Mesendoderm (in vitro differentiated cells): Measurements from ENCODE around the gene PRX.

Source experiments
- DNase-seq: peaks from one replicate; pipeline ENCODE4 v3.0.0; 2013
- H2AK5ac ChIP-seq: 2 replicates; pipeline ENCODE4 v1.6.1; 2013; ENCODE audit warnings: low read length, inconsistent platforms
- H2BK120ac ChIP-seq: 2 replicates; pipeline ENCODE4 v1.6.1; 2013; ENCODE audit warnings: low read depth, mild to moderate bottlenecking, low read length, moderate library complexity, mixed read lengths
- H2BK15ac ChIP-seq: replicated peaks from 2 replicates; pipeline ENCODE4 v1.6.1; 2013; ENCODE audit warnings: low read depth, mild to moderate bottlenecking, moderate library complexity
- H2BK5ac ChIP-seq: 2 replicates; pipeline ENCODE4 v1.6.1; 2013; ENCODE audit warnings: low read length, inconsistent platforms
- H3K18ac ChIP-seq: 2 replicates; pipeline ENCODE4 v1.6.1; 2013; ENCODE audit warnings: mild to moderate bottlenecking, low read length, mixed read lengths
- H3K23ac ChIP-seq: one replicate; pipeline ENCODE4 v1.6.1; 2013; ENCODE audit warnings: low read length
- H3K27ac ChIP-seq: 2 replicates; pipeline ENCODE4 v1.5.1; 2013; ENCODE audit warnings: low read depth, mild to moderate bottlenecking, inconsistent platforms, low read length, moderate library complexity
- H3K27me3 ChIP-seq: 2 replicates; pipeline ENCODE4 v1.6.1; 2013; ENCODE audit warnings: low read length, control low read depth, mild to moderate bottlenecking, inconsistent platforms; ENCODE audit not compliant: insufficient read depth, poor library complexity
- H3K36me3 ChIP-seq: 2 replicates; pipeline ENCODE4 v1.6.1; 2013; ENCODE audit warnings: low read length, inconsistent platforms; ENCODE audit not compliant: control insufficient read depth, insufficient read depth
- H3K4ac ChIP-seq: one replicate; pipeline ENCODE4 v1.6.1; 2013; ENCODE audit warnings: low read depth, mild to moderate bottlenecking, low read length, moderate library complexity
- H3K4me1 ChIP-seq: 2 replicates; pipeline ENCODE4 v1.6.1; 2013; ENCODE audit warnings: low read depth, low read length, inconsistent platforms; ENCODE audit not compliant: control insufficient read depth
- H3K4me2 ChIP-seq: 2 replicates; pipeline ENCODE4 v1.6.1; 2013; ENCODE audit warnings: low read length
- H3K4me3 ChIP-seq: 2 replicates; pipeline ENCODE4 v1.5.1; 2013; ENCODE audit warnings: mild to moderate bottlenecking, low read length
- H3K56ac ChIP-seq: one replicate; pipeline ENCODE4 v1.6.1; 2013; ENCODE audit warnings: low read length
- H3K79me1 ChIP-seq: 2 replicates; pipeline ENCODE4 v1.6.1; 2013; ENCODE audit warnings: low read length, inconsistent platforms
- H3K79me2 ChIP-seq: 2 replicates; pipeline ENCODE4 v1.6.1; 2013; ENCODE audit warnings: mild to moderate bottlenecking, low read length; ENCODE audit not compliant: control insufficient read depth, insufficient read depth
- H3K9ac ChIP-seq: 2 replicates; pipeline ENCODE4 v1.6.1; 2013; ENCODE audit warnings: low read length, inconsistent platforms
- H4K5ac ChIP-seq: one replicate; pipeline ENCODE4 v1.6.1; 2013; ENCODE audit warnings: low read length
- H4K8ac ChIP-seq: one replicate; pipeline ENCODE4 v1.6.1; 2013; ENCODE audit warnings: low read depth, mild to moderate bottlenecking, control low read depth, low read length, moderate library complexity
- WGBS: extraction: QIAGEN DNeasy Blood & Tissue Kit; methylation state at CpG from one replicate; pipeline ENCODE4 v1.1.7; 2013; ENCODE audit warnings: low lambda C conversion rate, missing lambda C conversion rate; ENCODE audit not compliant: insufficient coverage; ENCODE audit errors: extremely low coverage; 5-methylcytosine and 5-hydroxymethylcytosine counted together

Gene PRX

GRCh38 chr19:40419780-40420179 is 6.6 kb upstream of the PRX start:
- H3K79me2 ChIP-seq: no peaks in the 10 kb centered on the region
- no peak overlapping the region for H3K27ac ChIP-seq
- DNase-seq: no peak
- H3K9ac ChIP-seq: no peak overlapping the region
- WGBS: no CpG with 5 or more reads among the region's 5 CpGs
- H2BK5ac ChIP-seq: no peak overlapping the region
- peaks cover 2% of the 10 kb centered on the region for H3K36me3 ChIP-seq
- H3K79me1 ChIP-seq: peaks cover 2% of the 10 kb centered on the region
- no peak overlapping the region for H3K4ac ChIP-seq
- H2AK5ac ChIP-seq: no peak overlapping the region
- H3K18ac ChIP-seq: no peak overlapping the region
- no peak overlapping the region for H3K4me2 ChIP-seq
- no peaks in the 10 kb centered on the region for H3K27me3 ChIP-seq
- no peak overlapping the region for H4K8ac ChIP-seq
- H3K4me3 ChIP-seq: no peak overlapping the region
- no peaks in the 10 kb centered on the region for H3K4me1 ChIP-seq
- no peak overlapping the region for H2BK15ac ChIP-seq
- H3K56ac ChIP-seq: no peak overlapping the region
- H4K5ac ChIP-seq: no peak overlapping the region
- H3K23ac ChIP-seq: no peak overlapping the region
- no peak overlapping the region for H2BK120ac ChIP-seq

GRCh38 chr19:40419066-40419612 is 6.0 kb upstream of the PRX start:
- Histone ChIP-seq H2BK5ac (no peak overlapping the region), H4K8ac (no peak overlapping the region)

DNA sequence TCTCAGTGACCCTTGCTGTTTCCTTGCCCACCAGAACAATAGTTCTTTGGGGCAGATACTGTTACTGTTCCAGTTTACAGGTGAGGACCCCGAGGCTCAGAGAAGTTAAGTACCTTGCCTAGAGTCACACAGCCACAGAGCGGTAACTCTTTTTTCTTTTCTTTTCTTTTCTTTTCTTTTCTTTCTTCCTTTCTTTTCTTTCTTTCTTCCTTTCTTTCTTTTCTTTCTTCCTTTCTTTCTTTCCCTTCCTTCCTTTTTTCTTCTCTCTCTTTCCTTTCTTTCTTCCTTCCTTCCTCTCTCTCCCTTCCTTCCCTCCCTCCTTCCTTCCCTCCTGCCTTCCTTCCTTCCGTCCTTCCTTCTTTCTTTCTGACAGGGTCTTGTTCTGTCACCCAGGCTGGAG is 4.9 kb upstream of the PRX start:
- Histone ChIP-seq H3K79me1 (peaks cover under 1% of the 10 kb centered on the region), H2AK5ac (no peak overlapping the region), H4K5ac (no peak overlapping the region), H3K23ac (no peak overlapping the region), H2BK120ac (no peak overlapping the region), H3K27ac (no peak overlapping the region), H3K4me1 (no peaks in the 10 kb centered on the region), H3K27me3 (no peaks in the 10 kb centered on the region), H3K9ac (no peak overlapping the region), H3K4me3 (no peak overlapping the region), H3K56ac (no peak overlapping the region), H3K36me3 (peaks cover 2% of the 10 kb centered on the region), H3K4me2 (no peak overlapping the region), H4K8ac (no peak overlapping the region), H2BK5ac (no peak overlapping the region), H3K4ac (no peak overlapping the region), H3K79me2 (no peaks in the 10 kb centered on the region), H3K18ac (no peak overlapping the region), H2BK15ac (no peak overlapping the region)
- no peak for DNase-seq
- no CpG with 5 or more reads among the region's 3 CpGs for WGBS

More at GRCh38 chr19:40419066-40419612, 6.0 kb upstream of the PRX start:
- Histone ChIP-seq H3K4me1 (no peaks in the 10 kb centered on the region), H3K23ac (no peak overlapping the region), H2BK120ac (no peak overlapping the region), H3K36me3 (peaks cover 2% of the 10 kb centered on the region), H3K27me3 (no peaks in the 10 kb centered on the region), H3K4me3 (no peak overlapping the region), H2BK15ac (no peak overlapping the region), H2AK5ac (no peak overlapping the region), H3K27ac (no peak overlapping the region), H3K9ac (no peak overlapping the region), H3K4ac (no peak overlapping the region), H4K5ac (no peak overlapping the region), H3K56ac (no peak overlapping the region), H3K4me2 (no peak overlapping the region), H3K79me2 (no peaks in the 10 kb centered on the region), H3K79me1 (peaks cover 2% of the 10 kb centered on the region), H3K18ac (no peak overlapping the region)
- DNase-seq: no peak
- no CpG with 5 or more reads among the region's 5 CpGs for WGBS

DNA sequence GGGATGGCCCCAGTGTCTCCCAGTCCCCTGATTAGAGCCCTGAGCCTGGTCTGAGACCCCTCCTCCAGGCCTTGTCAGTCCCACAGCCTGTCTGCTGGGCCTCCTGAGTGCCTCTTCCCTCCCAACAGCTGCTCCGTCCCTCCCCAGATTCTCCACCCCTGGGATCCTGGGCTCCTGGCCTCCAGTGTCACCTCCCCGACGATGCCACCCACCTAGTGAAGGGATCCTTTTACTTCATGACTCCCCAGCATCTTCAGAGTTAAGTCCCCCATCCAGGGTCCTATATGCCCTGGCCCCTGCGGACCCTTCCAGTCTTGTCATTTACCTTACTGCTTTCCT is 4.4 kb upstream of the PRX start:
- Histone ChIP-seq H4K8ac (no peak overlapping the region), H3K27ac (no peak overlapping the region), H3K4me1 (no peaks in the 10 kb centered on the region), H3K27me3 (no peaks in the 10 kb centered on the region), H2BK15ac (no peak overlapping the region), H2BK5ac (no peak overlapping the region), H3K23ac (no peak overlapping the region), H3K79me1 (no peaks in the 10 kb centered on the region), H3K79me2 (no peaks in the 10 kb centered on the region), H3K4me2 (no peak overlapping the region), H2AK5ac (no peak overlapping the region), H3K4ac (no peak overlapping the region), H4K5ac (no peak overlapping the region), H3K4me3 (no peak overlapping the region), H3K56ac (peak overlapping the region; percentile 54), H3K36me3 (peaks cover under 1% of the 10 kb centered on the region), H2BK120ac (no peak overlapping the region), H3K18ac (no peak overlapping the region), H3K9ac (no peak overlapping the region)
- no peak for DNase-seq
- no CpG with 5 or more reads among the region's 4 CpGs for whole genome bisulfite sequencing

DNA sequence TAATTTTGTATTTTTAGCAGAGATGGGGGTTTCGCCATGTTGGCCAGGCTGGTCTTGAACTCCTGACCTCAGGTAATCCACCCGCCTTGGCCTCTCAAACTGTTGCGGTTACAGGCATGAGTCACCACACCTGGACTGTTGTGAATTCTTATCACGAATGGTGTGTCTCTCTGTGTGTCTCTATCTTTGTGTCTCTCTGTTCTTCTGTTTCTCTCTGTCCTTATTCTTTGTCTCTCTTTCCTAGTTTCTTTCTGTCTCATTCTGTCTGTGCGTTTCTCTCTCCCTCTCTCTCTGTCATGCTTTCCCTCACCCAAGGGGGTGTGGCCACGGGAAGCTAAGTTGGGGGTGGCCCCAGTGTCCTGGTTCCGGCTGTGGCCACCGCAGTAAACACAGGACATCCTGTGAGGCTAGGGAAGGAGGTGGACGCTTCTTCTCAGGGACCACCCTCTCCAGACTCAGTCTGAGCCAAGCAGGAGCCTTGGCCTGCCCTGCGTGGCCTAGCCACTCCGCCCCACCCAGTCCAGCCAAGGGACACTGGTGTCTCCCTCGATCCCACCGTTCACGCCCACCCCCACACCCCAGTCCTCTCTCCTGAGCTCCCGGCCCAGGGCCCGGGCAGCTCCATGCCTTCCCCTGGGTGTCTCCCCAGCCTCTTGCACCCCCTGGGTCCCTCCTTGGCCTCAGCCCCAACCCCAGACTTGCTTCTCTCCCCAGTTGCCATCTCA is 3.9 kb upstream of the PRX start:
- Histone ChIP-seq H3K9ac (no peak overlapping the region), H3K18ac (no peak overlapping the region), H3K79me1 (no peaks in the 10 kb centered on the region), H3K79me2 (no peaks in the 10 kb centered on the region), H3K4me1 (no peaks in the 10 kb centered on the region), H4K8ac (no peak overlapping the region), H3K4ac (no peak overlapping the region), H4K5ac (no peak overlapping the region), H3K56ac (peak overlapping the region; percentile 54), H3K27ac (no peak overlapping the region), H2BK5ac (no peak overlapping the region), H2AK5ac (no peak overlapping the region), H3K27me3 (no peaks in the 10 kb centered on the region), H3K23ac (no peak overlapping the region), H3K36me3 (no peaks in the 10 kb centered on the region), H3K4me3 (no peak overlapping the region), H2BK120ac (no peak overlapping the region), H2BK15ac (no peak overlapping the region), H3K4me2 (no peak overlapping the region)
- DNase-seq: no peak
- no CpG with 5 or more reads among the region's 16 CpGs for WGBS

DNA sequence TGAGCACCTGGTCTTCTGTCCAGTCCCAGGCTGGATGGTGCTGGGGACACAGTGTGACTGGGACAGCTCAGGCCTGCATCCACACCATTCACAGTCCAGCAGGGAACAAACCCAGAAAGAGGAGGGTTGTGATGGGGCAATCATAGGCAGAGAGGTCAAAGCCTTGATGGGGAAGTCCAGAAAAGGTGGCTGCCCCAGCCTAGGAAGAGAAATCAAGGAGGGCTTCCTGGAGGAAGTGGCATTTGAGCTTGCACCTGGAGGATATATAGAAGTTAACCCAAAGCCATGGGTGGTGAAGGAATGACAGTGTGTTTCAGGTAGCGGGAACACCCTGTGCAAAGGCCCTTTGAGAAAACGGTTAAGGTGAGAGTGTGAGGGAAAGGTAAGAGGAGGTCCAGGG is 2.6 kb upstream of the PRX start:
- H3K36me3 ChIP-seq: no peaks in the 10 kb centered on the region
- H4K8ac ChIP-seq: no peak overlapping the region
- H2BK5ac ChIP-seq: no peak overlapping the region
- no peak overlapping the region for H2AK5ac ChIP-seq
- no peak overlapping the region for H3K4me2 ChIP-seq
- no peak overlapping the region for H3K4ac ChIP-seq
- no peak overlapping the region for H3K27ac ChIP-seq
- no peaks in the 10 kb centered on the region for H3K79me2 ChIP-seq
- no peak overlapping the region for H2BK120ac ChIP-seq
- no peak overlapping the region for H3K56ac ChIP-seq
- H3K9ac ChIP-seq: no peak overlapping the region
- H3K27me3 ChIP-seq: no peaks in the 10 kb centered on the region
- WGBS: no CpG with 5 or more reads among the region's 2 CpGs
- no peaks in the 10 kb centered on the region for H3K4me1 ChIP-seq
- H3K18ac ChIP-seq: no peak overlapping the region
- no peak overlapping the region for H4K5ac ChIP-seq
- H3K23ac ChIP-seq: no peak overlapping the region
- H3K79me1 ChIP-seq: no peaks in the 10 kb centered on the region
- no peak for DNase-seq
- no peak overlapping the region for H2BK15ac ChIP-seq
- H3K4me3 ChIP-seq: no peak overlapping the region
